PC-3 (cell line): ENCODE results near the gene FAM72A. TPM values are rescaled to one million over a fixed set of nuclear protein-coding genes. Genes with fewer than 3 reads are reported as not detected.
"Not testable (repeated sequence)": the region's sequence is repeated elsewhere in the genome, so short reads cannot be mapped to it uniquely, and the experiment has no call there.

Experiments used
- ATAC-seq: fragments of 200-7000 bp; cut with Tn5 transposase; 2 replicates; pipeline ENCODE4 v1.9.1; 2020; ENCODE audit warnings: mild to moderate bottlenecking, moderate library complexity
- BruUV-seq: library from RNA; stranded (reverse); fragments of 400-500 nt; replicated peaks from 2 replicates; lab custom pipeline; 2021; lab: Mats Ljungman, UMichigan
- CTCF ChIA-PET: fragments of 300-600 bp; sonication (Branson Sonifier 250); formaldehyde crosslinking; loops from one replicate; lab custom pipeline; 2022; ENCODE audit warnings: antibody characterized with exemption; lab: Charles Lee
- POLR2A ChIA-PET: fragments of 300-600 bp; sonication (Branson Sonifier 250); formaldehyde crosslinking; loops from one replicate; lab custom pipeline; 2022; ENCODE audit warnings: antibody characterized with exemption; ENCODE audit not compliant: unreplicated experiment; lab: Charles Lee
- DNase-seq: peaks from one replicate; pipeline ENCODE4 v3.0.0-alpha.2; 2015
- H2AFZ ChIP-seq: fragments of 300-600 bp; sonication (generic); 2 replicates; pipeline ENCODE4 v1.6.0; 2016; ENCODE audit warnings: antibody characterized with exemption, low read length
- H3F3A ChIP-seq: fragments of 300-600 bp; sonication (generic); one replicate; pipeline ENCODE4 v1.6.0; 2017; ENCODE audit warnings: antibody characterized with exemption, low read length, control low read depth, mild to moderate bottlenecking; ENCODE audit not compliant: unreplicated experiment
- H3K27ac ChIP-seq: fragments of 300-600 bp; sonication (generic); 2 replicates; pipeline ENCODE4 v1.5.1; 2016; ENCODE audit warnings: mild to moderate bottlenecking, low read length
- H3K27me3 ChIP-seq: fragments of 300-600 bp; sonication (generic); 2 replicates; pipeline ENCODE4 v1.6.1; 2016; ENCODE audit warnings: low read length, mixed read lengths
- H3K36me3 ChIP-seq: fragments of 300-600 bp; sonication (generic); 2 replicates; pipeline ENCODE4 v1.6.1; 2016; ENCODE audit warnings: low read depth, mixed run types, low read length, mixed read lengths
- H3K4me1 ChIP-seq: fragments of 300-600 bp; sonication (generic); 2 replicates; pipeline ENCODE4 v1.5.1; 2016; ENCODE audit warnings: low read length; ENCODE audit not compliant: insufficient read depth
- H3K4me2 ChIP-seq: fragments of 300-600 bp; sonication (generic); 2 replicates; pipeline ENCODE4 v1.6.0; 2016; ENCODE audit warnings: low read length
- H3K4me3 ChIP-seq: fragments of 300-600 bp; sonication (generic); 2 replicates; pipeline ENCODE4 v1.5.1; 2016; ENCODE audit warnings: mild to moderate bottlenecking, low read length, mixed read lengths
- H3K79me2 ChIP-seq: fragments of 300-600 bp; sonication (generic); 2 replicates; pipeline ENCODE4 v1.6.1; 2017; ENCODE audit warnings: low read length, mixed read lengths
- H3K9ac ChIP-seq: fragments of 300-600 bp; sonication (generic); 2 replicates; pipeline ENCODE4 v1.6.0; 2016; ENCODE audit warnings: mild to moderate bottlenecking, low read length
- H3K9me2 ChIP-seq: fragments of 300-600 bp; sonication (generic); replicated peaks from 2 replicates; pipeline ENCODE4 v1.6.1; 2016; ENCODE audit warnings: mixed run types, low read length, mixed read lengths
- H3K9me3 ChIP-seq: fragments of 300-600 bp; sonication (generic); 2 replicates; pipeline ENCODE4 v1.6.1; 2016; ENCODE audit warnings: low read length, mixed read lengths
- H4K20me1 ChIP-seq: fragments of 300-600 bp; sonication (generic); 2 replicates; pipeline ENCODE4 v1.6.1; 2016; ENCODE audit warnings: low read length, mixed read lengths
- intact Hi-C: fragments of 100-400 bp; cut with micrococcal nuclease; formaldehyde crosslinking; loops from 2 replicates; pipeline ENCODE4 v1.9.0; 2023
- total RNA-seq: library from RNA; depleted of rRNA; stranded (reverse); fragments of >200 nt; gene quantifications from 2 replicates; pipeline ENCODE4 v1.2.3, GENCODE V29; 2014

FAM72A gene
- total RNA-seq, 1 experiment from 2014 or later = 20.2 TPM

DNA sequence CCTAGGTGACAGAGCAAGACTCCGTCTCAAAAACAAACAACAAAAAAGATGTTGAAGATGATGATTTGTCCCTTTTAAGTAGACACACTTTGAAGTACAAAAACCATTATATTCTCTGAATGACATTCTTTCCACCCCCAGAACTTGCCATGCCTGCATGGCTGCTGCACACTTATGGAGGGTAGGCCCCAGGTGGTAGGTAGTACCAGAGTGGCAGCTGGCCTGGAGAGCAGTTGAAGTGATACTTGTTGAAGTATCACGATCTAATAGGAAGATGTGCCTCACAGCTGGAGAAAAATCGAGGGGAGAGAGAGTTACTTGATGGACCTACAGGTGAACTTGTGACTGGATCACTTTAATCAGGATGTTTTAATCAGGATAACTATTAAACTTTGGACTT is 15.6 kb upstream of the FAM72A start:
- BruUV-seq, H3K36me3 ChIP-seq, H3K9me3 ChIP-seq, H3K4me3 ChIP-seq, H3K9me2 ChIP-seq, H4K20me1 ChIP-seq, H3K4me2 ChIP-seq, DNase-seq, H3K9ac ChIP-seq, POLR2A ChIA-PET, H2AFZ ChIP-seq, H3F3A ChIP-seq, H3K4me1 ChIP-seq, H3K27ac ChIP-seq, CTCF ChIA-PET, ATAC-seq, H3K79me2 ChIP-seq, H3K27me3 ChIP-seq, intact Hi-C loops: not testable (repeated sequence)

DNA sequence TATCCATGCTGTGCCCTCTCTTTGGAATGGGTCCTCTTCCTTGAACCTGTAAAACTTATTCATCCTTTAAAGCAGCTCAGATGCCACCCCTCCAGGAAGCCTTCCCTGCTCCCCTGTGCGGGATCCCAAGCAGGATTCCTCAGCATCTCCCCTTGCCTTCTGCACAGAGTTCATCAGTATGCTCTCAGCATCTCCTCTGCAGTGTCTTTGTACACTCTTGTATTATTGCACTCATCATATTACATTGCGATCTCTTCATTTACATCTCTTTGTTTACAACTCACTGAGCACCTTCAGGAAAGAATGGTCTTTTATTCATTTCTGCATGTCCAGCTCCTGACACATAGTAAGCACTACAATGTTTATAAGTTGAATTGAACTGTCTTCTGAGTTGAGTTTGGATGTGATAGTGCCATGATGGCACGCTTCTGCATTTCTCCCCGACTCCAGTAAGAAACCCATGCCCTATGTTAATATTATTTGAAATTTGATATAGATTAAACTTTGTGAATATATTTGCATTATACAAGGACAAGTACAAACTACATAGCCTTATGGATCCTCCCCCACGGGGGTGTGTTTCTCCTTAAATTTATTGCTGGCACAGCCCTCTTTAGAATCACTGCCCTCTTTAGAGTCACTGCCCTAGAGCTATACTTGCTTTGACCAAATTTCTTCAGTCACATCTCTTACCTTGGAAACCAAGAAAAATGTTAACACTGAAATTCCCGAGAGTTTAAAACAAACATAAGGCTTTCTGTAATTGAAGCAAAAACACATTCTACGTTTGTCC is 13.2 kb upstream of the FAM72A start:
- H3K9ac ChIP-seq, H3K79me2 ChIP-seq, H3K4me2 ChIP-seq, H3K36me3 ChIP-seq, CTCF ChIA-PET, H3K27me3 ChIP-seq, intact Hi-C loops, H3K27ac ChIP-seq, H3K9me3 ChIP-seq, H3K9me2 ChIP-seq, ATAC-seq, H3K4me3 ChIP-seq, H2AFZ ChIP-seq, H4K20me1 ChIP-seq, H3F3A ChIP-seq, DNase-seq, POLR2A ChIA-PET, BruUV-seq, H3K4me1 ChIP-seq: not testable (repeated sequence)

DNA sequence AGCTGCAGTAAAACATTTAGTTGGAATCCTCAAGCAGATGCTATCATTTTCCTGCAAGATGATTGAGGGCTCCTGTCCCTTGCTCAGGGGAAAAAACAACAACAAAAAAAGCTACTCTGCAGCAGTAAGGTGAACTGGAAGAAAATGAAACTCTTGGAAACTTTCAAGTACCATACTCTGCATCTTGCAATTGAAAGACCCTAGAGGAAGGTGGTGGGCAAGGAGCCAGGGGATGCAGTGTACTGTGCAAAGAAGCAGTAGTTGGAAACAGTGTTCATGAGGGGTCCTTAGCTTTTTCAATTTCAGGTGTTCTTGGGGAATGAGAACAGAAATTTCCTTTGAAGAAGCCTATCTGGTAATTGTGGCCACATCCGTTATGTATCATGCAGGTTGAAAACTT is 8.2 kb upstream of the FAM72A start:
- H3K27me3 ChIP-seq, H3K4me1 ChIP-seq, H3K9me2 ChIP-seq, H3K36me3 ChIP-seq, H3K4me2 ChIP-seq, H3K9ac ChIP-seq, intact Hi-C loops, H3F3A ChIP-seq, H3K79me2 ChIP-seq, BruUV-seq, H2AFZ ChIP-seq, H3K4me3 ChIP-seq, H3K27ac ChIP-seq, H3K9me3 ChIP-seq, ATAC-seq, CTCF ChIA-PET, H4K20me1 ChIP-seq, POLR2A ChIA-PET: not testable (repeated sequence)
- DNase-seq = peak; percentile 0

DNA sequence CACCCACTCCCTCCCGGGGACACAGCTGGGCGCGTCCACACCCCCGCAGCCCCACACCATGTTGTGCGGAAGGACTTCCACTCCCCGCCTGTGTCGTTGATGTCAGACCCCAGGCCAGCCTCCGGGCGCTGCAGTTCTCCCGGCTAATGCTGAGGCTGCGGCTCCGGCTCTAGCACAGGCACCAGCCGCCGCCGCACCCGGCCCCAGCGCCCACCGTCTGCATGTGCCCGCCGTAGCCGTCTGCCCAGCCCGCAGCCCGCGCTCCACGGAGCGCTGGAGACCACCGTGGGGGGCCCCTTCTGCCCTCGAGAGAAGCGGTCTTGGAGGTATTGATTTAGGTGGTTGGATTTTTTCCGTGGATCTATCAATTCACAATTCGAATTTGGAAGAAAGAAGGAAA is 2.9 kb upstream of the FAM72A start:
- DNase-seq, CTCF ChIA-PET, H3K27ac ChIP-seq, BruUV-seq, H3K9me3 ChIP-seq, H4K20me1 ChIP-seq, POLR2A ChIA-PET, H3K27me3 ChIP-seq, ATAC-seq, H3F3A ChIP-seq, H3K4me1 ChIP-seq, H3K9ac ChIP-seq, H3K79me2 ChIP-seq, H3K36me3 ChIP-seq, intact Hi-C loops, H3K9me2 ChIP-seq, H2AFZ ChIP-seq: not testable (repeated sequence)
- Histone ChIP-seq H3K4me2 (peak overlapping the region; percentile 69), H3K4me3 (peak overlapping the region; percentile 61)

DNA sequence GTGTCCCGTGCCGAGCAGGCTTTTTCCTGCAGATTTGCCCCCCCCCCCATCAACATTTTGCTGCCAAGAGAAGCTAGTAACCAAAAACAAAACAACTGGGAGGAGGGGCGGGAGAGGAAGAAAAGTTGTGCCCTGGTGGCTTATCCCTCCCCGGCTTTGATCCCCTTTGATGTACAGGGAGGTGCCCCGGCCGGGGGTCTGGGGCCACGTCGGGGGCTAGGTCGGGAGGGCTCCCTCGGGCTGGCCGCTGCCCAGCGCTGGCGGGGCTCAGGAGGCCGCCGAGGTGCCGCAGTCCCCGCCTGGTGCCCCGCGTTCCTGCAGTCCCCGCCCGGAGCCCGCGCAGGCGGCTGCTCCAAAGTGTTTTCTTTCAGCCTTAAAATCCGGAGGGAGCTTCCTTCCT is 2.2 kb upstream of the FAM72A start:
- H3K36me3 ChIP-seq, POLR2A ChIA-PET, CTCF ChIA-PET, H3K27ac ChIP-seq, H3K4me1 ChIP-seq, H3F3A ChIP-seq, intact Hi-C loops, H3K9me2 ChIP-seq, H3K9me3 ChIP-seq, H3K79me2 ChIP-seq, H2AFZ ChIP-seq, BruUV-seq, H4K20me1 ChIP-seq, H3K9ac ChIP-seq, ATAC-seq, H3K27me3 ChIP-seq: not testable (repeated sequence)
- DNase-seq = peak; percentile 1
- Histone ChIP-seq H3K4me2 (peak overlapping the region; percentile 85), H3K4me3 (peak overlapping the region; percentile 74)

DNA sequence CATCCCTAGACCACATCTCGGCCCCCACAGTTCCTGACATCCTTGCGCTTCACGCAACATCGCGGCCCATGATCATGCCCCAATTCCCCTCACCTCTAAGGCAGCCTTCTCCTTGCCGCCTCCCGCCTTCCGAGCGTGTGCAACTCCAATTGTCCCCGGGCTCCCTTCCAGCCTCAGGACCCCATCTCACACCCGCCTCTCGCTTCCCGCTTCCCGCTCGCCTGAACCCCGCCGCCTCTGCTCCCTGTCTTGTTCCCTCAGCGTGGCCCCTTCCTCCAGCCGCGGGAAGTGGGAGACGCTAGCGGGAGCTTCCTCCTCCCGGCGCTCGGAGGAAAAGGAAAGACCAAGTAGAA is 1.5 kb upstream of the FAM72A start:
- H4K20me1 ChIP-seq, H3K9me3 ChIP-seq, H3K4me1 ChIP-seq, ATAC-seq, H3K9me2 ChIP-seq, CTCF ChIA-PET, H3K79me2 ChIP-seq, H3K9ac ChIP-seq, POLR2A ChIA-PET, H3K27ac ChIP-seq, H2AFZ ChIP-seq, H3K4me2 ChIP-seq, intact Hi-C loops, DNase-seq, H3F3A ChIP-seq, H3K36me3 ChIP-seq, H3K27me3 ChIP-seq, BruUV-seq: not testable (repeated sequence)
- H3K4me3 ChIP-seq = peak overlapping the region; percentile 63
